HL-60/S4 treated with retinoic acid at 250 ng/mL for 4 days and 3 days (cell line): ENCODE results near the gene ANAPC4.

Source experiments
- in situ Hi-C: fragments of 300-500 bp; cut with MboI; formaldehyde crosslinking; loops from 2 replicates; pipeline ENCODE4 v1.7.0; 2022; ENCODE audit warnings: low sequenced_read_pairs

Gene ANAPC4

GRCh38 chr4:25430630-25431029 lies 53.6 kb downstream of the ANAPC4 start:
- in situ Hi-C loops = loop anchor here (25.0 kb wide), 1 partner anchor 332 kb away; no protein-coding TSS in a partner anchor

- in situ Hi-C loops = loop anchor here (25.0 kb wide), 1 partner anchor 328 kb away; no protein-coding TSS in a partner anchor
These were observed 57.1 kb downstream of the ANAPC4 start for GRCh38 chr4:25433966-25434827.

GRCh38 chr4:25437926-25438325 lies 60.9 kb downstream of the ANAPC4 start:
- in situ Hi-C loops = loop anchor here (25.0 kb wide), 1 partner anchor 324 kb away; no protein-coding TSS in a partner anchor

GRCh38 chr4:25439918-25440477 lies 62.9 kb downstream of the ANAPC4 start:
- in situ Hi-C loops = loop anchor here (25.0 kb wide), 1 partner anchor 322 kb away; no protein-coding TSS in a partner anchor

- in situ Hi-C loops = loop anchor here (25.0 kb wide), 1 partner anchor 322 kb away; no protein-coding TSS in a partner anchor
These were observed 63.5 kb downstream of the ANAPC4 start for GRCh38 chr4:25440478-25441030.

GRCh38 chr4:25441519-25442117 lies 64.6 kb downstream of the ANAPC4 start:
- in situ Hi-C loops = loop anchor here (25.0 kb wide), 1 partner anchor 321 kb away; no protein-coding TSS in a partner anchor

GRCh38 chr4:25442863-25443307 lies 65.8 kb downstream of the ANAPC4 start:
- in situ Hi-C loops = loop anchor here (25.0 kb wide), 1 partner anchor 319 kb away; no protein-coding TSS in a partner anchor

- in situ Hi-C loops = loop anchor here (25.0 kb wide), 1 partner anchor 318 kb away; no protein-coding TSS in a partner anchor
These were observed 66.8 kb downstream of the ANAPC4 start for GRCh38 chr4:25443851-25444250.

GRCh38 chr4:25446611-25447010 lies 69.5 kb downstream of the ANAPC4 start:
- in situ Hi-C loops = loop anchor here (25.0 kb wide), 1 partner anchor 316 kb away; no protein-coding TSS in a partner anchor

GRCh38 chr4:25448379-25449109 lies 71.5 kb downstream of the ANAPC4 start:
- in situ Hi-C loops = loop anchor here (25.0 kb wide), 1 partner anchor 314 kb away; no protein-coding TSS in a partner anchor

GRCh38 chr4:25449270-25449669 lies 72.2 kb downstream of the ANAPC4 start:
- in situ Hi-C loops = loop anchor here (25.0 kb wide), 1 partner anchor 313 kb away; no protein-coding TSS in a partner anchor

- in situ Hi-C loops = loop anchor here (25.0 kb wide), 1 partner anchor 313 kb away; no protein-coding TSS in a partner anchor
These were observed 72.6 kb downstream of the ANAPC4 start for GRCh38 chr4:25449688-25450087.

GRCh38 chr4:25450491-25450901 lies 73.4 kb downstream of the ANAPC4 start:
- in situ Hi-C loops = no loop called here

GRCh38 chr4:25451676-25452075 lies 74.6 kb downstream of the ANAPC4 start:
- in situ Hi-C loops = no loop called here

- in situ Hi-C loops = no loop called here
These were observed 75.0 kb downstream of the ANAPC4 start for GRCh38 chr4:25452081-25452480.

- in situ Hi-C loops = no loop called here
These were observed 77.4 kb downstream of the ANAPC4 start for GRCh38 chr4:25454476-25454875.

- in situ Hi-C loops = no loop called here
These were observed 80.1 kb downstream of the ANAPC4 start for GRCh38 chr4:25457053-25457715.

GRCh38 chr4:25466966-25467697 lies 90.1 kb downstream of the ANAPC4 start:
- in situ Hi-C loops = no loop called here

- in situ Hi-C loops = no loop called here
These were observed 90.8 kb downstream of the ANAPC4 start for GRCh38 chr4:25467843-25468242.
